CD14-positive monocyte (primary cell): ENCODE measurements around the gene SLC47A2. TPM values are rescaled to one million over a fixed set of nuclear protein-coding genes. Genes with fewer than 3 reads are reported as not detected.

Experiments used
- DNase-seq, 3 donors: peaks; one replicate each; pipeline ENCODE4 v3.0.0-alpha.2; 2011 to 2022
- H2AFZ ChIP-seq: 2 replicates; pipeline ENCODE4 v1.6.0; 2012; ENCODE audit warnings: mild to moderate bottlenecking, low read depth, low read length, inconsistent platforms; ENCODE audit not compliant: insufficient read depth, poor library complexity, severe bottlenecking
- H3K27ac ChIP-seq, 2 donors: 1 replicate in 1 of 2; 2 replicates in 1 of 2; pipeline ENCODE4 v1.5.1; 2012 to 2013; ENCODE audit warnings: low read length in 2 of 2, control low read depth in 1 of 2, inconsistent platforms in 1 of 2, low read depth in 1 of 2, mild to moderate bottlenecking in 1 of 2
- H3K27me3 ChIP-seq, 2 donors: one replicate each; pipeline versions ENCODE4 v1.6.0 to v1.6.1; 2011 to 2013; ENCODE audit warnings: low read length in 2 of 2; ENCODE audit not compliant: control insufficient read depth in 2 of 2, insufficient read depth in 2 of 2
- H3K36me3 ChIP-seq, 2 donors: replicated peaks in 1 of 2; 1 replicate in 1 of 2; 2 replicates in 1 of 2; pipeline versions ENCODE4 v1.5.1 to v1.6.1; 2012 to 2013; ENCODE audit warnings: low read length in 2 of 2, control low read depth in 1 of 2, inconsistent platforms in 1 of 2, mild to moderate bottlenecking in 1 of 2; ENCODE audit not compliant: insufficient read depth in 2 of 2, control insufficient read depth in 1 of 2
- H3K4me1 ChIP-seq, 2 donors: 1 replicate in 1 of 2; 2 replicates in 1 of 2; pipeline versions ENCODE4 v1.5.1 to v1.6.1; 2012 to 2013; ENCODE audit warnings: low read length in 2 of 2, control low read depth in 1 of 2, inconsistent platforms in 1 of 2, mild to moderate bottlenecking in 1 of 2, moderate library complexity in 1 of 2; ENCODE audit not compliant: insufficient read depth in 2 of 2, control insufficient read depth in 1 of 2
- H3K4me2 ChIP-seq: replicated peaks from 2 replicates; pipeline ENCODE3; 2012; ENCODE audit warnings: low read length, moderate library complexity, mild to moderate bottlenecking; ENCODE audit not compliant: poor library complexity, severe bottlenecking; ENCODE audit errors: extremely low read depth
- H3K4me3 ChIP-seq, 3 experiments: fragments of 200-600 bp in 1 of 3; sonication (generic) in 1 of 3; replicated peaks in 1 of 3; 1 replicate in 2 of 3; 2 replicates in 1 of 3; pipeline ENCODE4 v1.5.1; 2011 to 2013; ENCODE audit warnings: low read length in 3 of 3, mild to moderate bottlenecking in 3 of 3, control low read depth in 2 of 3, low read depth in 2 of 3, inconsistent platforms in 1 of 3, moderate library complexity in 1 of 3
- H3K79me2 ChIP-seq: 2 replicates; pipeline ENCODE4 v1.6.0; 2012; ENCODE audit warnings: mild to moderate bottlenecking, control low read depth, inconsistent platforms, low read length, moderate library complexity; ENCODE audit not compliant: insufficient read depth
- H3K9ac ChIP-seq: 2 replicates; pipeline ENCODE4 v1.6.0; 2017; ENCODE audit warnings: low read length, mild to moderate bottlenecking; ENCODE audit not compliant: insufficient read depth, poor library complexity, severe bottlenecking
- H3K9me3 ChIP-seq, 2 donors: replicated peaks in 1 of 2; 1 replicate in 1 of 2; 2 replicates in 1 of 2; pipeline versions ENCODE4 v1.5.1 to v1.6.1; 2012 to 2013; ENCODE audit warnings: low read length in 2 of 2, control low read depth in 1 of 2; ENCODE audit not compliant: control insufficient read depth in 1 of 2, insufficient read depth in 1 of 2
- H4K20me1 ChIP-seq: 2 replicates; pipeline ENCODE4 v1.6.0; 2012; ENCODE audit warnings: mild to moderate bottlenecking, low read length, control low read depth, moderate library complexity; ENCODE audit not compliant: insufficient read depth
- H3K27ac Mint-ChIP-seq, 7 donors: one replicate each; pipeline ENCODE4 v1.8.0; 2020; ENCODE audit warnings: mild to moderate bottlenecking in 7 of 7, mixed read lengths in 7 of 7, moderate library complexity in 6 of 7, inconsistent platforms in 2 of 7
- H3K27me3 Mint-ChIP-seq, 3 donors: one replicate each; pipeline ENCODE4 v1.8.0; 2021 to 2022; ENCODE audit warnings: low read depth in 3 of 3, mild to moderate bottlenecking in 3 of 3, mixed read lengths in 3 of 3, moderate library complexity in 3 of 3, inconsistent platforms in 1 of 3
- H3K36me3 Mint-ChIP-seq, 2 donors: one replicate each; pipeline ENCODE4 v1.8.0; 2020; ENCODE audit warnings: mixed read lengths in 2 of 2, inconsistent platforms in 1 of 2, mild to moderate bottlenecking in 1 of 2
- H3K4me1 Mint-ChIP-seq: one replicate; pipeline ENCODE4 v1.8.0; 2020; ENCODE audit warnings: mild to moderate bottlenecking, mixed read lengths
- H3K4me3 Mint-ChIP-seq, 2 donors: one replicate each; pipeline ENCODE4 v1.8.0; 2020; ENCODE audit warnings: mild to moderate bottlenecking in 2 of 2, mixed read lengths in 2 of 2, moderate library complexity in 1 of 2
- H3K9me3 Mint-ChIP-seq, 7 donors: one replicate each; pipeline ENCODE4 v1.8.0; 2020 to 2022; ENCODE audit warnings: mixed read lengths in 7 of 7, mild to moderate bottlenecking in 6 of 7, moderate library complexity in 6 of 7, inconsistent platforms in 2 of 7
- CTCF ChIP-seq: fragments of 200-600 bp; IDR thresholded peaks from one replicate; pipeline ENCODE4 v1.8.0; 2022; ENCODE audit warnings: antibody characterized with exemption, mild to moderate bottlenecking
- WGBS: methylation state at CpG from one replicate; pipeline ENCODE4 v1.1.5; 2013; ENCODE audit warnings: missing lambda C conversion rate; ENCODE audit not compliant: insufficient coverage; 5-methylcytosine and 5-hydroxymethylcytosine counted together
- intact Hi-C, 2 donors: fragments of 100-400 bp; cut with micrococcal nuclease; formaldehyde crosslinking; loops; one replicate each; pipeline versions ENCODE4 v1.15.0 to v1.15.1; 2023
- polyA plus RNA-seq, 3 donors: library from polyadenylated mRNA; depleted of rRNA in 1 of 3; unstranded in 2 of 3; stranded (reverse) in 1 of 3; fragments of 300-500 nt in 2 of 3; fragments of >200 nt in 1 of 3; fragmentation: Illumina TruSeq in 2 of 3; gene quantifications; 1 replicate in 2 of 3; 2 replicates in 1 of 3; pipeline ENCODE4 v1.2.3, GENCODE V29; 2012 to 2021

The SLC47A2 gene
- polyA plus RNA-seq, 3 donors: not detected

DNA sequence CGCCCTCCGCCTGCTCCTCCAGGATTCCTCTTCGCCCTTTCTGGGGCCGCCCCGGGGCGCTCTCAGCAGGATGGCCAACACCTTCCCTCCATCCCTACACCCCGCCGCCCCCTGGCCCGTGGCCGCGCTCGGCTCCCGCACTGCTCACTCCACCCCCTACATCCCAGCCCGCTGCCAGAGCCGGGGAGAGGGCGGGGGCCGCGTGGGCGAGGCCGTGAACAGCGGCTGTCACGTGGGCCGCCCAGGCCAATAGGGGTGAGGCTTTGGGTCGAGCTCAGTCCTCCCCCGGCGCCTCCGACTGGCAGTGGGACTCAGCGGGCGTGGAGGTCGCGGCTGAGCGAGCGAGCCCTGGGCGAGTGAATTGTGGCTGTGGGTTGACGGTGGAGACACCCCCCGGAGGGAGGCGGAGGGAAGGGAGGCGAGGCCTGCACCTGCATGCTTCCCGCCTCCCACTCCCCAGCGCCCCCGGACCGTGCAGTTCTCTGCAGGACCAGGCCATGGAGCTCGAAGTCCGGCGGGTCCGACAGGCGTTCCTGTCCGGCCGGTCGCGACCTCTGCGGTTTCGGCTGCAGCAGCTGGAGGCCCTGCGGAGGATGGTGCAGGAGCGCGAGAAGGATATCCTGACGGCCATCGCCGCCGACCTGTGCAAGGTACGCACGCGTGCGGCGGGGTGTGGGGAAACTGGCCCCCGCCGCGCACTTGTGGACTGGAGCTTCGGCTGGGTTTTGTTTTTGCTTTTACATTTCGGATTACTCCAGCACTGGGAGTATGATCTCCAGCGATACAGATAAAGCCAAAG is 67.7 kb downstream of the SLC47A2 start, which contains the start of gene ALDH3A2:
TSS of gene ALDH3A2 (plus strand) at position 277 of the 799 bp plus-strand sequence. CDS start at position 498, 221 bp downstream.
- peaks cover 43% of the 10 kb centered on the region for H3K79me2 ChIP-seq
- H3K27ac ChIP-seq: peak within 1 kb of the TSS; percentile 98 to 99
- TF ChIP-seq CTCF: peak; percentile 3
- peak within 1 kb of the TSS; percentile 93 for H2AFZ ChIP-seq
- H3K27me3 Mint-ChIP-seq: peaks cover 0 to 1% (median 0%) of the 10 kb centered on the region in 3 donors
- H3K9me3 ChIP-seq: no peaks in the 10 kb centered on the region
- DNase-seq: peak; percentile 87 to 88 (median 87)
- H3K4me1 Mint-ChIP-seq: peaks cover 53% of the 10 kb centered on the region
- H3K9ac ChIP-seq: peak within 1 kb of the TSS; percentile 93
- peaks cover 15 to 29% of the 10 kb centered on the region in 2 donors for H3K36me3 ChIP-seq
- under 1% methylated on average over 52 of the region's 71 CpGs for WGBS
- H3K36me3 Mint-ChIP-seq: peaks cover 20% of the 10 kb centered on the region in 2 donors
- H3K4me3 ChIP-seq: peak within 1 kb of the TSS; percentile 49 to 89 (median 82)
- intact Hi-C loops: loop anchor here (5.0 to 10.0 kb wide), 3 partner anchors 76 to 284 kb away; partner anchors contain the start of gene B9D1 (in 2 of the 2)
- H3K4me2 ChIP-seq: peak within 1 kb of the TSS; percentile 85
- H4K20me1 ChIP-seq: peaks cover 23% of the 10 kb centered on the region
- peaks cover 28 to 55% of the 10 kb centered on the region in 2 donors for H3K4me1 ChIP-seq
- peak within 1 kb of the TSS; percentile 98 to 100 (median 99) for H3K27ac Mint-ChIP-seq
- peak within 1 kb of the TSS; percentile 98 to 99 for H3K4me3 Mint-ChIP-seq
- peaks cover 0 to 7% (median 5%) of the 10 kb centered on the region in 7 donors for H3K9me3 Mint-ChIP-seq
- no peaks in the 10 kb centered on the region for H3K27me3 ChIP-seq

- Histone ChIP-seq H3K4me3 (peak overlapping the region; percentile 49 to 89 (median 82)), H2AFZ (peak overlapping the region; percentile 93), H3K4me2 (peak overlapping the region; percentile 85), H3K79me2 (peaks cover 43% of the 10 kb centered on the region), H3K9ac (peak overlapping the region; percentile 93), H3K36me3 (peaks cover 12 to 21% of the 10 kb centered on the region in 2 donors), H3K4me1 (peaks cover 28 to 55% of the 10 kb centered on the region in 2 donors), H3K27me3 (no peaks in the 10 kb centered on the region), H3K27ac (peak overlapping the region; percentile 98 to 99), H3K9me3 (no peaks in the 10 kb centered on the region), H4K20me1 (peaks cover 23% of the 10 kb centered on the region)
- peaks cover 53% of the 10 kb centered on the region for H3K4me1 Mint-ChIP-seq
- H3K27me3 Mint-ChIP-seq: peaks cover 0 to 1% (median 0%) of the 10 kb centered on the region in 3 donors
- peak overlapping the region; percentile 98 to 99 for H3K4me3 Mint-ChIP-seq
- 2% methylated on average over 35 of the region's 37 CpGs for WGBS
- no peak for TF ChIP-seq CTCF
- intact Hi-C loops: loop anchor here (5.0 to 10.0 kb wide), 3 partner anchors 77 to 283 kb away; partner anchors contain the start of gene B9D1 (in 2 of the 2)
- DNase-seq: peak; percentile 80 to 89 (median 83)
- H3K36me3 Mint-ChIP-seq: peaks cover 12% of the 10 kb centered on the region in 2 donors
- no peaks in the 10 kb centered on the region for H3K9me3 Mint-ChIP-seq
- H3K27ac Mint-ChIP-seq: peak overlapping the region; percentile 98 to 100 (median 99)
Measured at GRCh38 chr17:19647697-19648474, 68.5 kb downstream of the SLC47A2 start.
